ENCODE data around the gene SEPTIN5.

The SEPTIN5 gene

DNA sequence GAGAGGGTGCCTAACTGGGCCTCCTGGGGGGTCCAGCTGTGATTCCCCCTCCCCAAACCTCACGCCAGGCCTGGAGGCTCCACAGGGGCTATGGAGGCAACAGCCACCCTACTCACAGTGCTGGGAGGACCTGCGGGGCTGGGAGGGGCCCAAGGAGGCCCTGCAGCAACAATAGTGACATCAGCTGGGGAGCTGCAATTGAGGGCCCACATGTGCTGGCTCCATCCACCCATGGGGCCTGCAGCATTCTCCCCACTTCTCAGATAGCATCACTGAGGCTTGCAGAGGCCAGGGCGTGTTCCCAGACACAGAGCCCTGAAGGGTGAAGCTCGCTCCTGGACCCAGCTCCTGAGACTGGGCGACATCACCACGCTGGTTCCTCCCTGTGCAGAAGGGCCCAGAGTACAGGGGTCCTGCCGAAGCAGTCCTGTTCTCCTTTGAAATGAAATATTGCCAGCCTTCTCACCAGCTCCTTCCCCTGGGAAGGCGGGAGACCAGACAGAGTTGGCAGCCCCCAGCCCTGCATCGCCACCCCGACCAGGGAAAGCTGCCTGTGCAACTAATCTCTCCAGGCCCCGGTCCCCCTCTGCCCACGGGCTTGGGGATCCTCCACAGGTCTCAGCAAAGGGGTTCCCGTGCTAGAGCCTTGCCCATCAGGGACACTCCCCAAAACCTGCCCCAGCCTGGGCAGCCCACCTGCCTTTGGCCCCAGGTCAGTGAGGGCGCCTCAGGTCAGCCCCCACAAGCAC lies 37.4 kb downstream of the SEPTIN5 start:
- no peak for DNase-seq

DNA sequence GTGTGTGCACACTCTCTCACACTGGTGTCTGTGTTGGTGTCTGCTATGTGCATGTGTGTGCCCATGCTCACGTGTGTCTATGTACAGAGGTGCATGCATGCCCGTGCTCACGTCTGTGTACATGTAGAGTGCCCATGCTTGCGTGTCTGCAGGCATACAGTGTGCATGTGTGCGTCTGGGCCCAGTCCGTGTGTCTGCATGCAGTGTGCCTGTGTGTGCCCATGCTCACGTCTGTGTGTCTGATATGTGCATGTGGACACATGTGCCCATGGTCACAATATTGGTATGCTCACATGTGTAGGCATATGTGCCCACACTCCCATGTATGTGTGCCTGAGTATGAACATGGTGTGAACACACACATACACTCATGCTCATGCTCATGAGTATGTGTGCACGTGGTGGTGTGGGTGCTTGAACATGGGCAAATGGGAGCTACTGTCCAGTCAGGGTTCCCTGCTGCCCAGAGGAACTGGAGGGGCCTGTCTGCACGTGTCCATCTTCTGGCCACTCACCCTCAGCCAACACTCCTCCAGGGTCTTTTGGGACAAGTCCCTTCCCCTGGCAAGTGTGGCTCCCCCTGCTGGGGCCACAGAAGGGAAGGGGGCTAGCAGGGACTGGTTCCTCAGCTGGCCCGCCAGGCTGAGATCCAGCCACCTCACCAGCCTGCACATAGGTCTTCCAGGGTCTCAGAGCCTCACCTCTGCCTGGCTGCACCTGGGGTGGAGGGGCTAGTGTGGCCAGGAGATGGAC lies 39.0 kb downstream of the SEPTIN5 start:
- no peak for DNase-seq

GRCh38 chr22:19753996-19754700 lies 39.8 kb downstream of the SEPTIN5 start:
- DNase-seq = no peak

GRCh38 chr22:19754701-19755144 lies 40.4 kb downstream of the SEPTIN5 start:
- DNase-seq = no peak

GRCh38 chr22:19755145-19755710 lies 40.9 kb downstream of the SEPTIN5 start:
- no peak for DNase-seq

- no peak for DNase-seq
Measured at GRCh38 chr22:19755722-19756287, 41.5 kb downstream of the SEPTIN5 start.

DNA sequence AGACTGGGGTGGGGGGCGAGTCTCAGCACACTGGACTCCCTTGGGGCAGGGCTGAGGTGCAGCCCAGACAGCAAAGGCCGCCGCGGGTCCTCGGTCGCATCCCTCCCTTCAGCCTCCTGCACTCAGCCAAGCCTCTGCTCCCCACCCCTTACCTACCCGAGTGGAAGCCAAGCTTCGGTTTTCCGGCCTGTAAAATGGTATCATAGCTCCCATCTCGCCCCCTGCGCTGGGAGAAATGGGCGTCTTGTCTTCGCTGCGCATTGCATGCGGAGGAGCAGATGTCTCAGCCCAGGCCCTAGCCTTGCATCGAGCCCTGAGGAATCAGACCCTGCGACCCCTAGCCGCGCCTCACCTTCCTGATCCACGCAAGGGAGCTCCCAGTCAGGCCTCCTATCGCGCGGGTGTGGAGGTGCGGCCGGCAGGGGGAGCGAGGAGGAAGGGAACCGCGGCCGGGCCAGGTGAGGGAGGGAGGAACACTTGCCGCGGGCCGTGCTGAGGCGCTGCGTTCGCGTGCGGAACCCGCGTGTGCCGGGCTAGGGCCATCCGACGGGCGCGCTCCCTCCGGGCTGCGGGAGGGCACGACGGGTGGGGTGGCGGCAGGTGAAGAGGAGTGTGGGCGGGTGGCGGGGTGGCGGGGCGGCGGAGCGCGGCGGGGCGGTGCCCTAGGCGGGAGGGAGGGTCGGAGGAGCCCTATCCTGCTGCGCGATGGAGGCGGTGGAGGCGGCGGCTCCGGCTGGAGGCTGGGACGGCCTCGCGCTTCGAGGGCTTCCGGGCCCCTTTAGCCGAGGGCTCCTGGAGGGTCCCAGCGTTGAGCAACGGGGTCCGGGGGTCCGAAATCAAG lies 42.2 kb downstream of the SEPTIN5 start:
- peak; percentile 68 to 73 for DNase-seq

DNA sequence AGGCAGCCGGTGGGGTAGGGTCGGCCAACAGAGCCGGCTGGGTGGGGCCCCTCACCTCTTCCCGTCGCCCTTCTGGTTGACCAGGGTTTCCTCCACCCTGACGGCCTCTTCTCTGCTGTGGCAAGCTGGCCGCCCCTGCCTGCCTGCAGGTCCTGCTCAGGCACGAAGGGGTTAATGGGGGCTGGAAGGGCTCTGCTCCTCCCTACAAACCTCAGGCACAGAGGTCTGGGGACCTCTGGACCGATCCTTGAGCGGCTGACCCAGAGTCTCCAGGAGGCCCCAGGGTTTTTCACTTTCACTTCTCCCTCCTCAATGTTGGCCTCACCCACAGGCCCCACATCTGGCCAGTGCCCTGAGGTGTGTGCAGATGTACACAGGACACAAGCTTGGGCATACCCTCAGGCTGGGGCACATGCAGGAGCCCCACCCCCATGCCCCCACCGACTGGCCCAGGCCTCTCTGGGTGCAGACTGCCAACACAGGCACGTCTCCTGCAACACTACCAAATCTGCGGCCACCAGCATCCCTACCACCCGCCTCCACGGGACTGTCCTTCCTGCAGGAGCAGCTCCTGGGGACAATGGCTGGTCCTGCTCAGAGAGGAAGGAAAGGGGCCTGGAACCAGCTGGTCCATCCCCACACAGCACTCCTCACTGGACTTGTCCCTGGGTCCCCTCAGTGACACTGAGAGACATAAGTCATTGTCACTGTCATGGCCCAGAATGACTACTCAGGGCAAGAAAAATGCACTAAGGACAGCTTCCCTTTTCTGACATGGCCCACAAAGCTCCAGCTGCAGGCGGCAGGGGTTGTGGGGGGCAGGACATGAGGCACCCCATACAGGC lies 43.1 kb downstream of the SEPTIN5 start:
- no peak for DNase-seq

- no peak for DNase-seq
Measured at GRCh38 chr22:19757985-19758895, 43.9 kb downstream of the SEPTIN5 start.

DNA sequence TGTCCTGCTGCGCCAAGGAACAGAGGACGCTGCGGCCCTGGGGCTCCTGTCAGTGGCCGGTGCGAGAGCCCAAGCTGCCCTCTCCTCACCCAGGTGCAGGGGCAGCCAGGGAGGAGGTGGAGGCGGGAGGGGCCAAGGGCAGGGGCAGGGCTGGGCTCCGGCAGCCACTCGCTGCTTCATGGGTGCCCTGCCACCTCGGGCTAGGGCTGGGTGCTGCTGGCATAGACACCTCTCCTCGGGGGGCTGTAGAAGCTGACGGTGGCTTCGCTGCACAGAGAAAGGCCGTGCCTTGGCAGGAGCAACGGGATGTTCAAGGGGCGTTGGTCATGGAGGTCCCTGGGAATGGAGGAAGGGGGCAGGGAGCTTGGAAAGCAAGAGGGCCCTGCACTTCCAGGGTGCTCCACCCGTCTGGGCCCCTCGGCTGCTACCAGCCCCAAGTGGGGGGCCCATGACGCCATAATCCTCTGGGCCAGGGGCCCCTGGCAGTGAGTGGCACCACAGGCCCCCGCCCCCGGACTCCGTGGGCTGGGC lies 44.7 kb downstream of the SEPTIN5 start:
- no peak for DNase-seq

GRCh38 chr22:19759427-19760057 lies 45.2 kb downstream of the SEPTIN5 start:
- DNase-seq = no peak

DNA sequence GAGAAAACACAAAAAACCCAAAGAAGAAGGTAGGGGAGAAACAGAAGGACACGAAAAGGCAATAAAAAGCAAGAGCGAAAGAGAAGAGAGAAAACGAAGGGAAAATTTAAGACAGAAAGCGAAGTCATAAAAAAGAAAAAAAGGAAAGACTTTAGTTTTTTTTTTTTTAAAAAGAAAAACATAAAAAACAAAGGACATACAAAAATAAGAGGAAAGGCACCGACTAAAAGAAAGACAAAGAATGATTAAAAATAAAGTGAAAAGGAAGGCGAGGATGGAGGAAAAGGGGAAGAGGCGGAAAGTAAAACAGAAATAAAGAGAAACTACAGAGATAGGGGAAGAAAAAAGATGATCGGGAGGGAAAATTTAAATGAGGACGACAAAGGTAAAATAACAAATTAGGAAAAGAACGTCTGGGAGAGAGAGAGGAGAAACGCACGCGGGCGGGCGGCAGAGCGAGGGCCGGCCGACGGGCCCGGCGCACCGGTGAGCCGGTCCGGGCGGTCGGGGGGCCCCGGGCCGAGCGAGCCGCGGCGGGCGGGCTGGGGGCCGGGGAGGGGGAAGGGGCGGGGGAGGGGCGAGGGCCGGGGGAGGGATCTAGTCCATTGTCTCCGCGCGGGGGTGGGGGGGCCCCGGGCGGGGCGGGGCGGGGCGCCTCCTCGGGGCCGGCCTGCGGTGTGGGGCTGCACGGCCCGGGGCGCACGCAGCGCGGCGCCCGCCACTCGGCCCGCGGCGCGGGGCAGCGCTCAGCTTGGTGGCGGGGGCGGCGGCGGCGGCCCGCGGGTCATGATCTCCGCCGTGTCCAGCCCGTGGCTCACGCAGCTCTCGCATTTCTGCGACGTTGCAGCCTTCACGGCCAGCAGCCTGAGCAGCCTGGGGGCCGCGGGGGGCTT lies 46.0 kb downstream of the SEPTIN5 start, which contains the start of gene TBX1:
Gene TBX1 (plus strand): TSS at position 721 of the 893 bp plus-strand sequence. CDS start 66 bp downstream, at position 787.
- DNase-seq = no peak

GRCh38 chr22:19760951-19761724 lies 46.8 kb downstream of the SEPTIN5 start:
- no peak for DNase-seq

DNA sequence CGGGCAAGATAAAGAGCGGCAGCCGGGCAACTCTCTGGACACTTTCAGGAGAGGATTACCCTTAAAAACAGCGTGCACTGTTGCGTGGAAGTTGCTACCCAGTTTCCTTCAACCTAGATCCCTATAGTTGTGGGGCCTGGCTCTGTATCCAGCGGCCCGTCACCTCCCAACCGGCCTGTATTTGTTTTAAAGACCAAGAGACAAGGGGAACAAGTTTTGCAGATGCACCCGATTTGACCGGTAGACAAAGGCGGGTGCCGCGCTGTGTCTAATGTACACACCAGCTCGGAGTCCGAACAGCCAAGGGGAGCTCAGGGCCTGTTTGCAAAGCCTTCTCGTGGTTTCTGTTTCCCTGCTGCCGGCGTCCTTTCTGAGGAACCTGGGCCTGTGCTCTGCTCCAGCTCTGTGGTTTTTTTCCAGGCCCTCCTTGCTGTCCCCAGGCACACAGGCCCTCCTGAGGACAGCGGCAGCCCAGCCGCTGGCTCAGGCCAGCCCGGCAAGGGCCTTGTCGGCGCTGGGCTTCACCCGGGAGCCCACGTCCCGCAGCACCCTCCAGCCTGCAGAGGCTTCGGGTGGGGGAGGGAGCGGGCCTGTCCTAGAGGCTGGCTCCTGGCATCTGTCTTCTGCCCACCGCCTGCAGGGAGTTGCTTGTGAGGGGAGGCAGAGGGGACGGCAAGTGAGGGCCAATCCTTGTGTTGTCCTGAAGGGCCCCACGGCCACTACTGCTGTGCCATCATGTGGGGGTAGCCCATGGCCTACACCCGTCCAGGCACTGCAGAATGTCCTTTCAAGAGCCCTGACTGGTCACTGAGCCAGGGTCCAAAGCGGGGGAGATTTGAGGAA lies 47.6 kb downstream of the SEPTIN5 start:
- no peak for DNase-seq

DNA sequence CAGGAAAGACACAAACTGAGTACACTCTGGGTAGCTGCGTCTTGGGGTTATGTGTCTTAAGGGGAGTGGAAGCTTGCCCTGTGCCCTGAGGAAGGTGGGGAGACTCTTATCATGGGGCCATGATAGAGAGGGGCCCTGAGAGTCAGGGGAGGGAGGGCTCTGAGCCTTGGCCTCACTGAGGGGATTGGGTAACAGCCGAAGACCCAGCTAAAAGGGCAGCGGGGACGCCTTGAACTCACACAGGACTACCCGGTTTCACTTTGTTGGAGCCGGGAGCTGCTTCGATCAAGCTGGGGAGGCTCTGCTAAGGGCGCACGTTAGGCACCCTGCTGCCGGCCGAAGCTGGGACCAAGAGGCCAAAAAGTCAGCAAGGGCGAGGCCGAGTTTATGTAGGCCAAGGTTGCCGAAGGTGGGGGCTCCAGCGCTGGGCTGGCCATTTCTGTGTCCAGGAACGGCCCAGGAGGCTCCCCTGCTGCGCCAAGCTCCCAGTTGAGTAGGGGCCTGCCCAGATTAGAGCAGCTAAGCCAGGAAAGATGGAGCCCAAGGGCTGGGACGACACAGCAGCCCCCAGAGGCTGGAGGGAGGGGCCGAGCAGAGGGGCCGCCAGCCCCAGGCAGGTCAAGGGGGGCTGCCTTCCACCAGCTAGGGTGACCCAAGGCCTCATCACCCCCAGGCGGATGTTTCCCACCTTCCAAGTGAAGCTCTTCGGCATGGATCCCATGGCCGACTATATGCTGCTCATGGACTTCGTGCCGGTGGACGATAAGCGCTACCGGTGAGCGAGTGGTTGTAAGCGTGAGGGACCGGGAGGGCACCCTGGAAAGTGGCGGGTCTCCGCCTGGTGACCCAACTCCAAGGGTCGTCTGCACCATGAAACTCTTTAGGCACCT lies 48.5 kb downstream of the SEPTIN5 start:
- DNase-seq = no peak
